ENCODE results near the gene GGCT. TPM values are rescaled to one million over a fixed set of nuclear protein-coding genes. Genes with fewer than 3 reads are reported as not detected.

The GGCT gene
- total RNA-seq, 2 donors from 2014 or later = 14.7 to 54.0 TPM

DNA sequence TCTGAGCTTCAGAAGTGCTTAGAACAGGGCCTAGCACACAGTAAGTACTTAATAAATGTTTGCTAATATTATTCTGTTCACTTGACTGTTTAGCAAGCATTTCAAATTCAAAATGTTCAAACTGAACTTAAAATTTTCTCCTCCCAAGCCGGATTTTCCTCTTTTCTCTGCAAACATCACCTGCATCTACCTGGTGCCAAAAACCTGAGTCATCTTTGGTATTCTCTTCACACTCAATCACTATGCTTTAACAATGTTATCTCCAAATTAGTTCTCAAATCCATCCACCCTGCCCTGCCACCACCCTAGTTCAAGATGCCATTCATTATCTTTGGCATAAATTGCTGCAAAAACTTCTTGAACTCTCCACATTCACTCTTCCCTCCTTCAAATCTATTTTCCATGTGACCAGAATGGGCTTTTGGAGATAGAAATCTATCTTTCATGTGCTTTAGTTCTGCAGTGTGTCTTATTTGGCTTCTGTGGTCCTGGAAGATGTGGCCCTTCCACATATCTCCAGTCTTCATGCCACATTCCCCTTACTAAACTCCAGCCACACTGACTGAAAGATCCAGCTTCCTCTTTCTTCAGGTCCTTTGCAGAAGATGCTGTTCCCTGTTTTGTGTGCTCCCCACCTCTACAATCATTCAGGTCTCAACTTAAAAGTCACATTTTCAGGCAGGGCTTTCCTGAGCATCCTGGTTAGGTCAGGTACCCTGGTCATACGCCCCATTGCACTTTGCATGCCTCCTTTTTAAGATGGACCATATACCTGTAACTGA is 2.0 kb downstream of the GGCT start:
- DNase-seq (ENCODE audit: low spot score) = no peak
- Histone ChIP-seq H3K27me3 (replicated peaks; ENCODE audit: insufficient read depth) (no peaks in the 10 kb centered on the region), H3K4me3 (no peak overlapping the region), H3K36me3 (no peaks in the 10 kb centered on the region), H3K27ac (no peak overlapping the region), H3K9me3 (no peaks in the 10 kb centered on the region), H3K4me1 (replicated peaks) (peaks cover 3% of the 10 kb centered on the region)
- TF ChIP-seq, protein P1, sequence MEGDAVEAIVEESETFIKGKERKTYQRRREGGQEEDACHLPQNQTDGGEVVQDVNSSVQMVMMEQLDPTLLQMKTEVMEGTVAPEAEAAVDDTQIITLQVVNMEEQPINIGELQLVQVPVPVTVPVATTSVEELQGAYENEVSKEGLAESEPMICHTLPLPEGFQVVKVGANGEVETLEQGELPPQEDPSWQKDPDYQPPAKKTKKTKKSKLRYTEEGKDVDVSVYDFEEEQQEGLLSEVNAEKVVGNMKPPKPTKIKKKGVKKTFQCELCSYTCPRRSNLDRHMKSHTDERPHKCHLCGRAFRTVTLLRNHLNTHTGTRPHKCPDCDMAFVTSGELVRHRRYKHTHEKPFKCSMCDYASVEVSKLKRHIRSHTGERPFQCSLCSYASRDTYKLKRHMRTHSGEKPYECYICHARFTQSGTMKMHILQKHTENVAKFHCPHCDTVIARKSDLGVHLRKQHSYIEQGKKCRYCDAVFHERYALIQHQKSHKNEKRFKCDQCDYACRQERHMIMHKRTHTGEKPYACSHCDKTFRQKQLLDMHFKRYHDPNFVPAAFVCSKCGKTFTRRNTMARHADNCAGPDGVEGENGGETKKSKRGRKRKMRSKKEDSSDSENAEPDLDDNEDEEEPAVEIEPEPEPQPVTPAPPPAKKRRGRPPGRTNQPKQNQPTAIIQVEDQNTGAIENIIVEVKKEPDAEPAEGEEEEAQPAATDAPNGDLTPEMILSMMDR (IDR thresholded peaks at IDR 0.05) = no peak
- TF ChIP-seq POLR2A (IDR thresholded peaks at IDR 0.05) = no peak
- no peak for TF ChIP-seq POLR2AphosphoS5 (IDR thresholded peaks at IDR 0.05)
- 72% methylated on average over 2 of the region's 2 CpGs for WGBS
- intact Hi-C loops (cut with DNase I) = no loop called here

- no peak for TF ChIP-seq POLR2A (IDR thresholded peaks at IDR 0.05)
- TF ChIP-seq, protein P1 (IDR thresholded peaks at IDR 0.05) = no peak
- Histone ChIP-seq H3K27ac (no peak overlapping the region), H3K4me1 (replicated peaks) (peaks cover 3% of the 10 kb centered on the region), H3K9me3 (no peaks in the 10 kb centered on the region), H3K4me3 (no peak overlapping the region), H3K36me3 (no peaks in the 10 kb centered on the region), H3K27me3 (replicated peaks; ENCODE audit: insufficient read depth) (no peaks in the 10 kb centered on the region)
- DNase-seq (ENCODE audit: low spot score) = no peak
- intact Hi-C loops (cut with DNase I) = no loop called here
- 95% methylated on average over 5 of the region's 5 CpGs for WGBS
Measured at GRCh38 chr7:30501264-30501663, 3.4 kb downstream of the GGCT start.

- Histone ChIP-seq H3K27me3 (replicated peaks; ENCODE audit: insufficient read depth) (no peaks in the 10 kb centered on the region), H3K9me3 (no peaks in the 10 kb centered on the region), H3K27ac (no peak overlapping the region), H3K4me3 (no peak overlapping the region), H3K4me1 (replicated peaks) (no peaks in the 10 kb centered on the region), H3K36me3 (no peaks in the 10 kb centered on the region)
- TF ChIP-seq, protein P1 (IDR thresholded peaks at IDR 0.05) = no peak
- intact Hi-C loops (cut with DNase I) = no loop called here
- DNase-seq (ENCODE audit: low spot score) = no peak
Measured at GRCh38 chr7:30493228-30493627, 11.4 kb downstream of the GGCT start.

GRCh38 chr7:30491417-30491816 is 13.2 kb downstream of the GGCT start:
- Histone ChIP-seq H3K27ac (no peak overlapping the region), H3K27me3 (replicated peaks; ENCODE audit: insufficient read depth) (no peaks in the 10 kb centered on the region), H3K36me3 (no peaks in the 10 kb centered on the region), H3K9me3 (no peaks in the 10 kb centered on the region), H3K4me1 (replicated peaks) (no peaks in the 10 kb centered on the region), H3K4me3 (no peak overlapping the region)
- TF ChIP-seq POLR2AphosphoS5 (IDR thresholded peaks at IDR 0.05) (no peak), POLR2A (IDR thresholded peaks at IDR 0.05) (no peak)
- TF ChIP-seq, protein P1 (IDR thresholded peaks at IDR 0.05) = no peak
- intact Hi-C loops (cut with DNase I) = no loop called here
- no peak for DNase-seq (ENCODE audit: low spot score)

GRCh38 chr7:30487371-30487770 is 17.3 kb downstream of the GGCT start:
- WGBS = 100% methylated on average over 1 of the region's 1 CpG
- intact Hi-C loops (cut with DNase I) = no loop called here
- Histone ChIP-seq H3K27me3 (replicated peaks; ENCODE audit: insufficient read depth) (no peaks in the 10 kb centered on the region), H3K27ac (no peak overlapping the region), H3K36me3 (no peaks in the 10 kb centered on the region), H3K4me3 (no peak overlapping the region), H3K9me3 (no peaks in the 10 kb centered on the region), H3K4me1 (replicated peaks) (no peaks in the 10 kb centered on the region)
- TF ChIP-seq POLR2AphosphoS5 (IDR thresholded peaks at IDR 0.05) (no peak), POLR2A (IDR thresholded peaks at IDR 0.05) (no peak)
- TF ChIP-seq, protein P1 (IDR thresholded peaks at IDR 0.05) = no peak
- no peak for DNase-seq (ENCODE audit: low spot score)
